Endothelial cell of umbilical vein (primary cell): ENCODE results near the gene SMG9. TPM values are rescaled to one million over a fixed set of nuclear protein-coding genes. Genes with fewer than 3 reads are reported as not detected.

Experiments
- BruUV-seq: library from RNA; stranded (reverse); fragments of 400-500 nt; replicated peaks from 2 replicates; lab custom pipeline; 2021; lab: Mats Ljungman, UMichigan
- CTCF ChIA-PET: fragments of 300-600, 350-600 bp; sonication (Branson Sonifier 250); formaldehyde crosslinking; loops from one replicate; lab custom pipeline; 2021; ENCODE audit warnings: antibody characterized with exemption, inconsistent platforms; lab: Charles Lee
- POLR2A ChIA-PET: fragments of 300-600, 350-600 bp; sonication (Branson Sonifier 250); formaldehyde crosslinking; loops from one replicate; lab custom pipeline; 2021; ENCODE audit warnings: antibody characterized with exemption, inconsistent platforms; lab: Charles Lee
- DNase-seq: peaks from one replicate; pipeline ENCODE4 v3.0.0-alpha.2; 2011; ENCODE audit warnings: low read depth, low spot score
- FAIRE-seq: peaks from 2 replicates; lab custom pipeline; 2011; peaks lifted over from hg19 to GRCh38; lab: Jason Lieb, UNC
- H2AFZ ChIP-seq: 2 replicates; pipeline ENCODE4 v1.6.0; 2012; ENCODE audit warnings: low read depth, low read length, control low read depth, inconsistent platforms
- H3K27ac ChIP-seq: 2 replicates; pipeline ENCODE4 v1.5.1; 2011; ENCODE audit warnings: low read depth, mild to moderate bottlenecking, control low read depth, low read length, moderate library complexity; ENCODE audit not compliant: insufficient read depth
- H3K27me3 ChIP-seq, 2 experiments: 2 replicates each; pipeline versions ENCODE4 v1.6.0 to v1.6.1; 2011; ENCODE audit warnings: low read length in 2 of 2, mixed read lengths in 1 of 2; ENCODE audit not compliant: control insufficient read depth in 2 of 2, insufficient read depth in 2 of 2
- H3K36me3 ChIP-seq, 2 experiments: 2 replicates in 1 of 2; 3 replicates in 1 of 2; pipeline ENCODE4 v1.5.1; 2011; ENCODE audit warnings: low read length in 2 of 2, mild to moderate bottlenecking in 1 of 2, moderate library complexity in 1 of 2; ENCODE audit not compliant: control insufficient read depth in 2 of 2, insufficient read depth in 2 of 2; ENCODE audit errors: extremely low read depth in 1 of 2
- H3K4me1 ChIP-seq: 3 replicates; pipeline ENCODE4 v1.5.1; 2011; ENCODE audit warnings: mild to moderate bottlenecking, low read length; ENCODE audit not compliant: control insufficient read depth, insufficient read depth; ENCODE audit errors: extremely low read depth
- H3K4me2 ChIP-seq: 2 replicates; pipeline ENCODE4 v1.6.1; 2011; ENCODE audit warnings: low read length, control low read depth, mixed read lengths; ENCODE audit not compliant: insufficient read depth
- H3K4me3 ChIP-seq, 3 experiments: fragments of 200-600 bp in 1 of 3; sonication (generic), shearing (Covaris generic) in 1 of 3; replicated peaks in 1 of 3; 2 replicates each; pipeline ENCODE4 v1.5.1; 2011 to 2016; ENCODE audit warnings: control low read depth in 3 of 3, low read length in 3 of 3, mild to moderate bottlenecking in 2 of 3, inconsistent platforms in 1 of 3, low read depth in 1 of 3, moderate library complexity in 1 of 3; ENCODE audit not compliant: insufficient read depth in 1 of 3
- H3K79me2 ChIP-seq: 2 replicates; pipeline ENCODE4 v1.6.0; 2012; ENCODE audit warnings: low read length, inconsistent platforms; ENCODE audit not compliant: control insufficient read depth, insufficient read depth
- H3K9ac ChIP-seq: replicated peaks from 2 replicates; pipeline ENCODE3; 2011; ENCODE audit warnings: low read length, control low read depth; ENCODE audit not compliant: insufficient read depth; ENCODE audit errors: extremely low read depth
- H3K9me1 ChIP-seq: replicated peaks from 3 replicates; pipeline ENCODE4 v1.6.0; 2011; ENCODE audit warnings: mild to moderate bottlenecking, low read length; ENCODE audit not compliant: control insufficient read depth, insufficient read depth; ENCODE audit errors: extremely low read depth
- H3K9me3 ChIP-seq: replicated peaks from 2 replicates; pipeline ENCODE4 v1.5.1; 2012; ENCODE audit warnings: low read length, inconsistent platforms; ENCODE audit not compliant: control insufficient read depth, insufficient read depth
- H4K20me1 ChIP-seq: replicated peaks from 2 replicates; pipeline ENCODE3; 2011; ENCODE audit warnings: mild to moderate bottlenecking, low read length; ENCODE audit not compliant: control insufficient read depth, insufficient read depth; ENCODE audit errors: extremely low read depth
- EZH2 ChIP-seq: IDR thresholded peaks from 2 replicates; pipeline ENCODE4 v1.6.1; 2012; ENCODE audit warnings: borderline replicate concordance, low read depth, mild to moderate bottlenecking, moderate library complexity, low read length, inconsistent platforms; ENCODE audit not compliant: severe bottlenecking
- FOS ChIP-seq: IDR thresholded peaks from 2 replicates; pipeline ENCODE4 v1.6.1; 2011; ENCODE audit warnings: mild to moderate bottlenecking, low read length, moderate library complexity, borderline replicate concordance; ENCODE audit not compliant: insufficient read depth
- GATA2 ChIP-seq: IDR thresholded peaks from 2 replicates; pipeline ENCODE4 v1.7.0; 2011; ENCODE audit warnings: low read depth, mild to moderate bottlenecking, moderate library complexity, mixed read lengths, low read length; ENCODE audit not compliant: insufficient read length, insufficient read depth
- JUN ChIP-seq: IDR thresholded peaks from 2 replicates; pipeline ENCODE4 v1.6.1; 2011; ENCODE audit warnings: borderline replicate concordance, low read depth; ENCODE audit not compliant: insufficient read length, insufficient read depth
- MYC ChIP-seq: IDR thresholded peaks from one replicate; pipeline ENCODE4 v1.6.1; 2011; ENCODE audit warnings: mild to moderate bottlenecking, low read depth, low read length
- POLR2A ChIP-seq: IDR thresholded peaks from 2 replicates; pipeline ENCODE4 v1.6.1; 2012; ENCODE audit warnings: low read depth, mild to moderate bottlenecking, control low read depth, low read length
- POLR2AphosphoS5 ChIP-seq: IDR thresholded peaks from 2 replicates; pipeline ENCODE4 v1.6.1; 2012; ENCODE audit warnings: low read depth, mild to moderate bottlenecking, control low read depth, low read length, moderate library complexity; ENCODE audit not compliant: insufficient read depth
- dilution Hi-C: fragments of 300-500 bp; cut with MboI; formaldehyde crosslinking; loops from one replicate; pipeline ENCODE4 v1.15.0; 2019; ENCODE audit warnings: low sequenced_read_pairs; ENCODE audit not compliant: extremely low pct_ligation_motif_present
- intact Hi-C: fragments of 100-400 bp; cut with micrococcal nuclease; formaldehyde crosslinking; loops from one replicate; pipeline ENCODE4 v1.10.0; 2022
- polyA plus RNA-seq, 4 experiments: library from polyadenylated mRNA; depleted of rRNA in 3 of 4; stranded (reverse) in 3 of 4; unstranded in 1 of 4; fragments of >200 nt; gene quantifications; 2 replicates each; pipeline versions ENCODE4 v1.2.1 to v1.2.3, GENCODE V29; 2011 to 2012; ENCODE audit warnings: missing spikeins in 1 of 4
- total RNA-seq: library from RNA; stranded (reverse); gene quantifications from 2 replicates; pipeline ENCODE4 v1.2.3, GENCODE V29; 2021
- TF ChIP-seq, protein P1 (sequence below): IDR thresholded peaks from 2 replicates; pipeline ENCODE4 v1.6.1; 2011; ENCODE audit not compliant: insufficient read depth, insufficient read length
- TF ChIP-seq, protein P2 (sequence below), 2 donors: IDR thresholded peaks; 1 replicate in 1 of 2; 2 replicates in 1 of 2; pipeline ENCODE4 v1.5.1; 2011; ENCODE audit warnings: low read length in 2 of 2, mild to moderate bottlenecking in 2 of 2, moderate library complexity in 2 of 2, control low read depth in 1 of 2, inconsistent platforms in 1 of 2, low read depth in 1 of 2; ENCODE audit not compliant: insufficient read depth in 1 of 2; ENCODE audit errors: extremely low read depth in 1 of 2

The SMG9 gene
- total and polyA plus RNA-seq, 2 donors (not counting 3 experiments of a cell fraction or from before 2014, with no cell fraction given) = 25.5 to 45.0 TPM

DNA sequence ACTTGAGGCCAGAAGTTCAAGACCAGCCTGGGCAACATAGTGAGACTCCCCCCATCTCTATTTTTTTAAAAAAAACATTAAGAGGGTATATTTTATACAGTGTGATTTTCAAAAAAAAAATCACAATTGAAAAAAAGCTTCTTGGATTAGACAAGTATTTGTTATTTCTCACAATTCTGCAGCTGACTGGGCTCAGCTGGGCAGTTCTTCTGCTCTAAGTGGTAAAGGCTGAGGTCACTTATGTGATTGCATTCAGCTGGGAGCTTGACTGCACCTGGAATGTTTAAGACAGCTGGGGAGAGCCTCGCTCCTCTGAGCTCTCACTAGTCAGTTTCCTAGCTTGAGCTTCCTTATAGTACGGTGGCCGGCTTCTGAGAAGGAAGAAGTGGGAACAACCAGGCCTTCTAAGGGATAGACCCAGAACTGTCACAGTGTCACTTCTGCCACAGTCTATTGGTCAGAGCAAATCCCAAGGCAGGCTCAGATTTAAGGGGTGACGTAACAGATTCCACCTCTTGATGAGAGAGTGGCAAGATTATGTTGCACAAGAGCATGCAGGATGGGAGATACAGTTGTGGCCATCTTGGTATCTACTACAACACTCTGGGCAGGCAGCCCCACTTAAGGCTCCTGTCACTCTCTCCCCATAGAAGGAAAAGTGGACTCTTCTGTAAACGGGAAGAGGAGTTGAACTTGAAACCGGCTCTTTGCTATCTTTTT is 58.6 kb downstream of the SMG9 start:
- peaks cover 0 to 5% of the 10 kb centered on the region in 2 experiments for H3K27me3 ChIP-seq
- no peaks in the 10 kb centered on the region for H3K9me1 ChIP-seq
- H3K4me2 ChIP-seq = no peak overlapping the region
- no peak overlapping the region for H3K9ac ChIP-seq
- no peak overlapping the region for H2AFZ ChIP-seq
- no peak for TF ChIP-seq EZH2
- no peak for TF ChIP-seq POLR2A
- TF ChIP-seq JUN = no peak
- no peak for TF ChIP-seq GATA2
- TF ChIP-seq, protein P1, sequence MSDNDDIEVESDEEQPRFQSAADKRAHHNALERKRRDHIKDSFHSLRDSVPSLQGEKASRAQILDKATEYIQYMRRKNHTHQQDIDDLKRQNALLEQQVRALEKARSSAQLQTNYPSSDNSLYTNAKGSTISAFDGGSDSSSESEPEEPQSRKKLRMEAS = no peak
- no peak for TF ChIP-seq MYC
- TF ChIP-seq, protein P2, sequence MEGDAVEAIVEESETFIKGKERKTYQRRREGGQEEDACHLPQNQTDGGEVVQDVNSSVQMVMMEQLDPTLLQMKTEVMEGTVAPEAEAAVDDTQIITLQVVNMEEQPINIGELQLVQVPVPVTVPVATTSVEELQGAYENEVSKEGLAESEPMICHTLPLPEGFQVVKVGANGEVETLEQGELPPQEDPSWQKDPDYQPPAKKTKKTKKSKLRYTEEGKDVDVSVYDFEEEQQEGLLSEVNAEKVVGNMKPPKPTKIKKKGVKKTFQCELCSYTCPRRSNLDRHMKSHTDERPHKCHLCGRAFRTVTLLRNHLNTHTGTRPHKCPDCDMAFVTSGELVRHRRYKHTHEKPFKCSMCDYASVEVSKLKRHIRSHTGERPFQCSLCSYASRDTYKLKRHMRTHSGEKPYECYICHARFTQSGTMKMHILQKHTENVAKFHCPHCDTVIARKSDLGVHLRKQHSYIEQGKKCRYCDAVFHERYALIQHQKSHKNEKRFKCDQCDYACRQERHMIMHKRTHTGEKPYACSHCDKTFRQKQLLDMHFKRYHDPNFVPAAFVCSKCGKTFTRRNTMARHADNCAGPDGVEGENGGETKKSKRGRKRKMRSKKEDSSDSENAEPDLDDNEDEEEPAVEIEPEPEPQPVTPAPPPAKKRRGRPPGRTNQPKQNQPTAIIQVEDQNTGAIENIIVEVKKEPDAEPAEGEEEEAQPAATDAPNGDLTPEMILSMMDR (IDR thresholded peaks at IDR 0.05; ENCODE audit: extremely low read depth in 1 of 2, insufficient read depth in 1 of 2, low read depth in 1 of 2, low read length in 2 of 2) = no peak
- TF ChIP-seq FOS = no peak
- TF ChIP-seq POLR2AphosphoS5 = no peak
- no peak overlapping the region for H3K4me3 ChIP-seq
- CTCF ChIA-PET = no interaction called here
- peaks cover 10% of the 10 kb centered on the region for H3K4me1 ChIP-seq
- intact Hi-C loops (no loop called here), dilution Hi-C loops (no loop called here)
- BruUV-seq = no TSS peak
- H4K20me1 ChIP-seq = no peaks in the 10 kb centered on the region
- FAIRE-seq = no peak
- POLR2A ChIA-PET = no interaction called here
- H3K9me3 ChIP-seq = no peaks in the 10 kb centered on the region
- no peak for DNase-seq
- H3K36me3 ChIP-seq = no peaks in the 10 kb centered on the region
- H3K79me2 ChIP-seq = no peaks in the 10 kb centered on the region
- no peak overlapping the region for H3K27ac ChIP-seq
